Upper lobe of left lung (tissue), 6 donors: ENCODE results near the gene CTBP2. TPM values are rescaled to one million over a fixed set of nuclear protein-coding genes. Genes with fewer than 3 reads are reported as not detected.

Experiments
- ATAC-seq, 2 donors: fragments of 200-7000 bp; cut with Tn5 transposase; one replicate each; pipeline ENCODE4 v1.9.1; 2022; ENCODE audit warnings: mild to moderate bottlenecking in 2 of 2, moderate library complexity in 2 of 2; ENCODE audit not compliant: low FRiP score in 2 of 2
- DNase-seq, 2 donors: peaks; one replicate each; pipeline ENCODE4 v3.0.0-alpha.2; 2019 to 2020
- H3K27ac ChIP-seq, 4 donors: fragments of 200-600 bp; sonication (generic); one replicate each; pipeline ENCODE4 v1.5.1; 2016 to 2019
- H3K27me3 ChIP-seq, 4 donors: fragments of 200-600 bp; sonication (generic); one replicate each; pipeline ENCODE4 v1.5.1; 2017 to 2019
- H3K36me3 ChIP-seq, 4 donors: fragments of 200-600 bp; sonication (generic); one replicate each; pipeline ENCODE4 v1.5.1; 2016 to 2019
- H3K4me1 ChIP-seq, 4 donors: fragments of 200-600 bp; sonication (generic); one replicate each; pipeline ENCODE4 v1.5.1; 2018 to 2019
- H3K4me3 ChIP-seq, 4 donors: fragments of 200-600 bp; sonication (generic); one replicate each; pipeline ENCODE4 v1.5.1; 2017 to 2019; ENCODE audit warnings: mild to moderate bottlenecking in 2 of 4, moderate library complexity in 1 of 4
- H3K9me3 ChIP-seq, 4 donors: fragments of 200-600 bp; sonication (generic); one replicate each; pipeline ENCODE4 v1.5.1; 2018 to 2019
- CTCF ChIP-seq, 6 experiments: fragments of 450-650 bp in 4 of 6; fragments of 200-600 bp in 2 of 6; sonication (generic) in 2 of 6; IDR thresholded peaks; one replicate each; pipeline ENCODE4 v1.5.1; 2016 to 2019; ENCODE audit warnings: antibody characterized with exemption in 6 of 6
- EP300 ChIP-seq, 4 donors: sonication (generic); formaldehyde crosslinking; IDR thresholded peaks; one replicate each; pipeline ENCODE4 v1.5.1; 2017; ENCODE audit warnings: antibody characterized with exemption in 4 of 4, control low read depth in 2 of 4
- POLR2A ChIP-seq, 4 donors: fragments of 450-650 bp; IDR thresholded peaks; one replicate each; pipeline ENCODE4 v1.5.1; 2016 to 2017; ENCODE audit warnings: antibody characterized with exemption in 4 of 4, mild to moderate bottlenecking in 2 of 4
- POLR2AphosphoS5 ChIP-seq, 2 donors: sonication (generic); formaldehyde crosslinking; IDR thresholded peaks; one replicate each; pipeline ENCODE4 v1.5.1; 2017; ENCODE audit warnings: antibody characterized with exemption in 2 of 2
- WGBS, 2 donors: methylation state at CpG; one replicate each; pipeline ENCODE4 v1.1.5; 2017 to 2018; 5-methylcytosine and 5-hydroxymethylcytosine counted together
- total RNA-seq, 6 donors: library from RNA; depleted of rRNA in 4 of 6; stranded (reverse); fragments of >200 nt in 4 of 6; gene quantifications; one replicate each; pipeline versions ENCODE4 v1.1.0 to v1.2.1, GENCODE V29; 2016 to 2021
- donor health status: DM: no; HTN: no; CAD: no; lungs with moderate emphysema.
- donor health status: DM: no; HTN: yes; CAD: no; lungs with severe emphysema.

CTBP2 gene
- total RNA-seq, 6 donors from 2014 or later = 47.1 to 82.5 (median 59.7) TPM

GRCh38 chr10:125064681-125065492 is 95.5 kb downstream of the CTBP2 start:
- ATAC-seq = peak; percentile 32 to 41
- no peak for DNase-seq

GRCh38 chr10:125063256-125063925 is 97.0 kb downstream of the CTBP2 start:
- TF ChIP-seq EP300 (IDR thresholded peaks at IDR 0.05) = no peak
- no peak for TF ChIP-seq CTCF (IDR thresholded peaks at IDR 0.05)
- no peak for TF ChIP-seq POLR2AphosphoS5 (IDR thresholded peaks at IDR 0.05)
- no peak for TF ChIP-seq POLR2A (IDR thresholded peaks at IDR 0.05)
- Histone ChIP-seq H3K9me3 (no peaks in the 10 kb centered on the region), H3K4me1 (peaks cover 64 to 76% (median 73%) of the 10 kb centered on the region in 4 donors), H3K4me3 (no peak overlapping the region), H3K27ac (peak overlapping the region in 2 of 4 donors; percentile 69 to 92), H3K36me3 (peaks cover 0 to 5% (median 2%) of the 10 kb centered on the region in 4 donors), H3K27me3 (no peaks in the 10 kb centered on the region)
- no peak for ATAC-seq
- WGBS, 2 donors = 87 to 92% methylated on average over 23 of the region's 23 CpGs
- DNase-seq = no peak

More at GRCh38 chr10:125064681-125065492, 95.5 kb downstream of the CTBP2 start:
- H3K9me3 ChIP-seq = no peaks in the 10 kb centered on the region
- H3K27ac ChIP-seq = peak overlapping the region; percentile 9 to 68 (median 52)
- no peaks in the 10 kb centered on the region for H3K27me3 ChIP-seq
- peaks cover 0 to 5% (median 2%) of the 10 kb centered on the region in 4 donors for H3K36me3 ChIP-seq
- TF ChIP-seq EP300 (IDR thresholded peaks at IDR 0.05) (peak in 1 of 4 donors; percentile 16), POLR2A (IDR thresholded peaks at IDR 0.05) (no peak), CTCF (IDR thresholded peaks at IDR 0.05) (no peak), POLR2AphosphoS5 (IDR thresholded peaks at IDR 0.05) (peak in 1 of 2 donors; percentile 12)
- H3K4me3 ChIP-seq = no peak overlapping the region
- H3K4me1 ChIP-seq = peaks cover 49 to 63% (median 59%) of the 10 kb centered on the region in 4 donors
- 35 to 45% methylated on average over 8 of the region's 8 CpGs for WGBS, 2 donors

GRCh38 chr10:125062914-125063230 is 97.5 kb downstream of the CTBP2 start:
- ATAC-seq = no peak
- Histone ChIP-seq H3K27me3 (no peaks in the 10 kb centered on the region), H3K27ac (peak overlapping the region in 3 of 4 donors; percentile 31 to 92 (median 69)), H3K9me3 (no peaks in the 10 kb centered on the region), H3K4me3 (no peak overlapping the region), H3K4me1 (peaks cover 69 to 82% (median 78%) of the 10 kb centered on the region in 4 donors), H3K36me3 (peaks cover 0 to 5% (median 2%) of the 10 kb centered on the region in 4 donors)
- TF ChIP-seq EP300 (IDR thresholded peaks at IDR 0.05) (no peak), CTCF (IDR thresholded peaks at IDR 0.05) (no peak)
- WGBS, 2 donors = 73 to 79% methylated on average over 7 to 9 of the region's 9 CpGs
- no peak for DNase-seq

- Histone ChIP-seq H3K27me3 (no peaks in the 10 kb centered on the region), H3K9me3 (no peaks in the 10 kb centered on the region), H3K36me3 (peaks cover 0 to 5% (median 2%) of the 10 kb centered on the region in 4 donors), H3K27ac (peak overlapping the region; percentile 41 to 94 (median 80)), H3K4me1 (peaks cover 74 to 87% (median 83%) of the 10 kb centered on the region in 4 donors), H3K4me3 (no peak overlapping the region)
- WGBS, 2 donors = 86 to 91% methylated on average over 18 of the region's 18 CpGs
- DNase-seq (no peak), ATAC-seq (no peak)
- TF ChIP-seq POLR2AphosphoS5 (IDR thresholded peaks at IDR 0.05) = no peak
- no peak for TF ChIP-seq POLR2A (IDR thresholded peaks at IDR 0.05)
- TF ChIP-seq CTCF (IDR thresholded peaks at IDR 0.05) = no peak
- TF ChIP-seq EP300 (IDR thresholded peaks at IDR 0.05) = no peak
Observed at GRCh38 chr10:125062227-125062913, 98.0 kb downstream of the CTBP2 start.
